Adrenal gland (tissue), 19 donors: ENCODE data around the gene ARHGEF17. TPM values are rescaled to one million over a fixed set of nuclear protein-coding genes. Genes with fewer than 3 reads are reported as not detected.

ENCODE experiments used
- DNase-seq, 7 donors: peaks; one replicate each; pipeline ENCODE4 v3.0.0-alpha.2; 2019 to 2020
- H3K27ac ChIP-seq, 5 donors: fragments of 200-600 bp; sonication (generic) in 4 of 5; 1 replicate in 3 of 5; 2 replicates in 2 of 5; pipeline versions ENCODE4 v1.5.1 to v1.8.0; 2016 to 2020; ENCODE audit warnings: mild to moderate bottlenecking in 1 of 5
- H3K27me3 ChIP-seq: fragments of 200-600 bp; 2 replicates; pipeline ENCODE4 v1.8.0; 2021
- H3K36me3 ChIP-seq, 2 donors: fragments of 200-600 bp; replicated peaks in 1 of 2; 1 replicate in 1 of 2; 2 replicates in 1 of 2; pipeline versions ENCODE4 v1.5.1 to v1.8.0; 2018 to 2022
- H3K4me1 ChIP-seq, 2 donors: fragments of 200-600 bp; replicated peaks in 1 of 2; 1 replicate in 1 of 2; 2 replicates in 1 of 2; pipeline versions ENCODE4 v1.5.1 to v1.8.0; 2018 to 2021
- H3K4me3 ChIP-seq, 4 donors: fragments of 200-600 bp; sonication (generic) in 3 of 4; one replicate each; pipeline ENCODE4 v1.5.1; 2016 to 2018
- H3K9me3 ChIP-seq, 3 donors: fragments of 200-600 bp; sonication (generic) in 1 of 3; replicated peaks in 1 of 3; 1 replicate in 2 of 3; 2 replicates in 1 of 3; pipeline versions ENCODE4 v1.5.1 to v1.8.0; 2016 to 2021
- CTCF ChIP-seq, 6 experiments: fragments of 450-650 bp in 4 of 6; fragments of 200-600 bp in 2 of 6; sonication (generic) in 1 of 6; IDR thresholded peaks; 1 replicate in 5 of 6; 2 replicates in 1 of 6; pipeline versions ENCODE4 v1.5.1 to v1.8.0; 2016 to 2021; ENCODE audit warnings: antibody characterized with exemption in 6 of 6, mild to moderate bottlenecking in 2 of 6, moderate library complexity in 1 of 6
- POLR2A ChIP-seq, 2 donors: fragments of 450-650 bp; IDR thresholded peaks; one replicate each; pipeline ENCODE4 v1.6.1; 2017; ENCODE audit warnings: antibody characterized with exemption in 2 of 2, mild to moderate bottlenecking in 2 of 2, moderate library complexity in 1 of 2
- WGBS, 4 donors: extraction: QIAGEN DNeasy Blood & Tissue Kit in 2 of 4; methylation state at CpG; one replicate each; pipeline versions ENCODE4 v1.1.5 to v1.1.7; 2013 to 2017; 5-methylcytosine and 5-hydroxymethylcytosine counted together
- intact Hi-C, 2 donors: fragments of 100-400 bp; cut with DNase I; formaldehyde crosslinking; loops; one replicate each; pipeline versions ENCODE4 v1.14.1 to v1.15.0; 2022 to 2023
- long read RNA-seq, 10 donors: library from polyadenylated mRNA in 3 of 10; unstranded in 2 of 10; stranded (forward) in 1 of 10; transcript quantifications; one replicate each; pipeline ENCODE4 v2.0.0 and lab custom pipeline, GENCODE V29; 2021 to 2026
- polyA plus RNA-seq, 3 donors: library from polyadenylated mRNA; stranded (reverse); fragments of 200-250 nt in 2 of 3; fragments of 350-450 nt in 1 of 3; fragmentation: Illumina TruSeq in 1 of 3; extraction: RNeasy Lipid Tissue Mini Kit (QIAGEN cat#74804) in 1 of 3; gene quantifications; one replicate each; pipeline ENCODE4 v1.2.3, GENCODE V29; 2013 to 2014
- total RNA-seq, 9 donors: library from RNA; depleted of rRNA in 4 of 9; stranded (reverse); fragments of >200 nt in 4 of 9; fragments of 120-200 nt in 1 of 9; fragmentation: NEBNext Ultra II Directional in 1 of 9; extraction: Animal tissue kit (Norgen Biotek cat#: 25700) in 1 of 9; gene quantifications; one replicate each; pipeline versions ENCODE4 v1.1.0 to v1.2.4, GENCODE V29; 2013 to 2023
- donor health status: healthy with polysubstance abuse.
- donor health status: Bipolar disorder and iron deficiency.
- donor health status: DM: yes; HTN: yes; CAD: no.
- donor health status: DM: no; HTN: no; CAD: no.
- donor health status: DM: no; HTN: no; CAD: no.
- donor health status: DM: yes; HTN: yes; CAD: no.

ARHGEF17 gene, protein sequence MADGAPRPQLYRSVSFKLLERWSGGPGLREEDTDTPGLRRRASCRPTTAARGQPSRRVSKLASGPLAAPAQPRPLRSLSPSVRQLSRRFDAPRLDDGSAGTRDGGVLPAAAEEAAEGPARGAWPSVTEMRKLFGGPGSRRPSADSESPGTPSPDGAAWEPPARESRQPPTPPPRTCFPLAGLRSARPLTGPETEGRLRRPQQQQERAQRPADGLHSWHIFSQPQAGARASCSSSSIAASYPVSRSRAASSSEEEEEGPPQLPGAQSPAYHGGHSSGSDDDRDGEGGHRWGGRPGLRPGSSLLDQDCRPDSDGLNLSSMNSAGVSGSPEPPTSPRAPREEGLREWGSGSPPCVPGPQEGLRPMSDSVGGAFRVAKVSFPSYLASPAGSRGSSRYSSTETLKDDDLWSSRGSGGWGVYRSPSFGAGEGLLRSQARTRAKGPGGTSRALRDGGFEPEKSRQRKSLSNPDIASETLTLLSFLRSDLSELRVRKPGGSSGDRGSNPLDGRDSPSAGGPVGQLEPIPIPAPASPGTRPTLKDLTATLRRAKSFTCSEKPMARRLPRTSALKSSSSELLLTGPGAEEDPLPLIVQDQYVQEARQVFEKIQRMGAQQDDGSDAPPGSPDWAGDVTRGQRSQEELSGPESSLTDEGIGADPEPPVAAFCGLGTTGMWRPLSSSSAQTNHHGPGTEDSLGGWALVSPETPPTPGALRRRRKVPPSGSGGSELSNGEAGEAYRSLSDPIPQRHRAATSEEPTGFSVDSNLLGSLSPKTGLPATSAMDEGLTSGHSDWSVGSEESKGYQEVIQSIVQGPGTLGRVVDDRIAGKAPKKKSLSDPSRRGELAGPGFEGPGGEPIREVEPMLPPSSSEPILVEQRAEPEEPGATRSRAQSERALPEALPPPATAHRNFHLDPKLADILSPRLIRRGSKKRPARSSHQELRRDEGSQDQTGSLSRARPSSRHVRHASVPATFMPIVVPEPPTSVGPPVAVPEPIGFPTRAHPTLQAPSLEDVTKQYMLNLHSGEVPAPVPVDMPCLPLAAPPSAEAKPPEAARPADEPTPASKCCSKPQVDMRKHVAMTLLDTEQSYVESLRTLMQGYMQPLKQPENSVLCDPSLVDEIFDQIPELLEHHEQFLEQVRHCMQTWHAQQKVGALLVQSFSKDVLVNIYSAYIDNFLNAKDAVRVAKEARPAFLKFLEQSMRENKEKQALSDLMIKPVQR (N-terminal part only)
- total RNA-seq (10 to 100 TPM in 8 of 9 donors, 1 to 10 TPM in 1; 8.3 to 35.5 (median 22.1) TPM), polyA plus RNA-seq (10 to 100 TPM in 2 of 3 donors, 1 to 10 TPM in 1; 8.1 to 48.2 (median 18.8) TPM)
- long read RNA-seq, donor 1, result 0 reads
- long read RNA-seq, donor 2, full-length matches to known transcripts, result 1 of 1 reads
- long read RNA-seq, donor 2, partial matches to known transcripts, result 0 of 1 reads
- long read RNA-seq, donor 2, other reads (novel, unspliced or antisense), result 0 of 1 reads
- long read RNA-seq, donor 3, result 0 reads
- long read RNA-seq, donor 4, partial matches to known transcripts, result 0 of 1 reads
- long read RNA-seq, donor 4, other reads (novel, unspliced or antisense), result 1 of 1 reads
- long read RNA-seq, donor 5, full-length matches to known transcripts, result 5 of 10 reads
- long read RNA-seq, donor 5, partial matches to known transcripts, result 2 of 10 reads
- long read RNA-seq, donor 5, other reads (novel, unspliced or antisense), result 3 of 10 reads
- long read RNA-seq, donor 6, partial matches to known transcripts, result 2 of 3 reads
- long read RNA-seq, donor 6, other reads (novel, unspliced or antisense), result 1 of 3 reads
- long read RNA-seq, donor 7, partial matches to known transcripts, result 0 of 1 reads
- long read RNA-seq, donor 7, other reads (novel, unspliced or antisense), result 0 of 1 reads
- long read RNA-seq, donor 8, full-length matches to known transcripts, result 1 of 1 reads
- long read RNA-seq, donor 8, partial matches to known transcripts, result 0 of 1 reads
- long read RNA-seq, donor 8, other reads (novel, unspliced or antisense), result 0 of 1 reads
- long read RNA-seq, donor 9, result 0 reads
- long read RNA-seq, donor 10, result 0 reads

DNA sequence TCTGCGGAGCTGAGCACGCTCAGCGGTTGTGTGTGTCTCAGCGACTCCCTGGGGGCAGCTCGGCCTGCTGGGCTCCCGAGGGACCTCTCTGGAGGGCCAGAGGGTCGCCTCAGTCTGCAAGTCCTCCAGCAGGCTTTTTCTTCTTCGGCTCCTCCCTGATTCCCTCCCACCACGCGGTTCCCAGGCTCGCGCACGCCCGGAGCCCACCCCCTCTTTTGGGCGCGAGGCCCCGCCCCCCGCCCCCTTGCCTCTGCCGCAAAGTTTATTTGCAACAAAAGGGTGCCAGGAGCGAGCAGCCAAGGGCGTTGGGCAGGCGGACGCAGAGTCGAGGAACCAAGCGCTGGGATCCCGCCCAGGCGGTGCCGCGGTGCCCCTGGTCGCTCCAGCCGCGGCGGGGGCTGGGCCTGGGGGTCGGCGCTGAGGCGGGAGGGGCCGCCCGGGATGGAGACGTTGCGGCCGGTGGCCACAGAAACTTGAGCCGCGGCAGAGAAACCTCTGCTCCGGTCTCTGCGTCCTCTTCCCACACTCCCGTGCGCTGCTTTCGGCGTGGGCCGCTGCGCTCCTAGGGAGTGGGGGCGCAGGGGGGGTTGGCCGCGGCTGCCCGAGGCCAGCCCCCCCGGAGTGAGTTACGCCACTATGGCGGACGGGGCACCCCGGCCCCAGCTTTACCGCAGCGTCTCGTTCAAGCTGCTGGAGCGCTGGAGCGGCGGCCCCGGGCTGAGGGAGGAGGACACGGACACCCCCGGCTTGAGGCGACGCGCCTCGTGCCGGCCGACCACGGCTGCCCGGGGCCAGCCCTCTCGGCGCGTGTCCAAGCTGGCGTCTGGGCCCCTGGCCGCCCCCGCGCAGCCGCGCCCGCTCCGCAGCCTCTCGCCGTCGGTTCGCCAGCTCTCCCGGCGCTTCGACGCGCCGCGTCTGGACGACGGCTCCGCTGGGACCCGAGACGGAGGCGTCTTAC, at the start of gene ARHGEF17:
TSS of gene ARHGEF17 (plus strand) at position 274 of the 958 bp plus-strand sequence. CDS start at position 637, 363 bp downstream.
- 0 to 1% (median 0%) methylated on average over 7 to 105 of the region's 105 CpGs for WGBS, 4 donors
- intact Hi-C loops, result loop anchor here (5.0 to 10.0 kb wide), 3 partner anchors 34 to 87 kb away; no protein-coding TSS in a partner anchor
- peak within 1 kb of the TSS in 4 of 5 donors; percentile 57 to 89 (median 85) for H3K27ac ChIP-seq
- peak within 1 kb of the TSS in 3 of 4 donors; percentile 18 to 71 (median 65) for H3K4me3 ChIP-seq
- peak in 6 of 7 donors; percentile 45 to 68 (median 52) for DNase-seq
- peaks cover 5 to 11% of the 10 kb centered on the region in 2 donors for H3K4me1 ChIP-seq
- H3K27me3 ChIP-seq, result no peaks in the 10 kb centered on the region
- TF ChIP-seq POLR2A (IDR thresholded peaks at IDR 0.05) (no peak), CTCF (IDR thresholded peaks at IDR 0.05) (no peak)
- no peaks in the 10 kb centered on the region for H3K36me3 ChIP-seq
- H3K9me3 ChIP-seq, result no peaks in the 10 kb centered on the region

DNA sequence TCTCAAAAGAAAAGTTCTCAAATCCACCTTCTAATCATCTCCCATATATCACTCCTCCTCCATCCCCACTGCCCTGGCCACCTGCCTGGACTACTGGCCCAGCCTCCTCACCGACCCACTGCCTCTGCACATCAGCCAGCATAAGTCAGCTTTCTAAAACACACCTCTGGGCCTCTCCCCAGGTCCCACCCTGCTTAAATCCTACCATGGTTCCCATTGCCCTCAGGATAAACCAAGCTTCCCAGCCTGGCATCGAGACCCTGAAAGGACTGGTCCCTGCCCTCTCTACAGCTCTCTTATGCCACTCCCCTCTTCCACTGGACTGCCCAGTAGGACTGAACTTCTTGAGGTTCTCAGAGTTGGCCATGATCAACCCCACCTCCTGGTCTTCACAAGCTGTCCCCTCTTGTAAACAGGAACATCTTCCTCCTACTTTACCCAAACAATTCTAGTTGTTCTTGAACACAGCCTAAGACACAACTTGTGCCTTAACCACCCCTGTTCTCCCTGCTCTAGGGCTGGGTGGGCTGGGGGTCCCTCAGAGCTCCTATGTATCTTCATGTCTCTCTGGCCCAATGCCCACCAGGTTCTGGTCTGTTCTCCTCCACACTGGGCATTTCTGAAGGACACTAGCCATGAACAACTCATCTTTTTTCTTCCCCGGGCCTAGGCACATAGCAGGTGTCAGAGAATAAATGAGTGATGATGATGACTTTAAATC, 48.5 kb upstream of the ARHGEF17 start:
- H3K27ac ChIP-seq, result no peak overlapping the region
- H3K27me3 ChIP-seq, result peaks cover 6% of the 10 kb centered on the region
- intact Hi-C loops, result no loop called here
- H3K4me3 ChIP-seq, result no peak overlapping the region
- DNase-seq, result peak in 3 of 7 donors; percentile 11 to 42 (median 13)
- TF ChIP-seq CTCF (IDR thresholded peaks at IDR 0.05) (no peak), POLR2A (IDR thresholded peaks at IDR 0.05) (no peak)
- H3K9me3 ChIP-seq, result no peaks in the 10 kb centered on the region
- peaks cover 0 to 11% of the 10 kb centered on the region in 2 donors for H3K4me1 ChIP-seq
- no peaks in the 10 kb centered on the region for H3K36me3 ChIP-seq
- 75 to 83% (median 81%) methylated on average over 3 of the region's 3 CpGs for WGBS, 4 donors
